ENCODE results near the gene ME3.

Gene ME3

GRCh38 chr11:86518211-86518610 lies 154.2 kb downstream of the ME3 start:
- H3K4me3 ChIP-seq (ENCODE audit: low read depth, low read length): no peak overlapping the region
- DNase-seq (ENCODE audit: low read depth): no peak
- no peak for TF ChIP-seq CTCF (IDR thresholded peaks at IDR 0.05; ENCODE audit: insufficient read depth, low read depth, low read length, missing control alignments)

GRCh38 chr11:86517557-86517956 lies 154.9 kb downstream of the ME3 start:
- DNase-seq (ENCODE audit: low read depth): no peak
- no peak for TF ChIP-seq CTCF (IDR thresholded peaks at IDR 0.05; ENCODE audit: insufficient read depth, low read depth, low read length, missing control alignments)
- H3K4me3 ChIP-seq (ENCODE audit: low read depth, low read length): no peak overlapping the region

- H3K4me3 ChIP-seq (ENCODE audit: low read depth, low read length): no peak overlapping the region
- no peak for TF ChIP-seq CTCF (IDR thresholded peaks at IDR 0.05; ENCODE audit: insufficient read depth, low read depth, low read length, missing control alignments)
- no peak for DNase-seq (ENCODE audit: low read depth)
Observed at GRCh38 chr11:86515297-86516094, 156.9 kb downstream of the ME3 start.

- no peak overlapping the region for H3K4me3 ChIP-seq (ENCODE audit: low read depth, low read length)
- DNase-seq (ENCODE audit: low read depth): no peak
- TF ChIP-seq CTCF (IDR thresholded peaks at IDR 0.05; ENCODE audit: insufficient read depth, low read depth, low read length, missing control alignments): no peak
Observed at GRCh38 chr11:86514453-86514852, 158.0 kb downstream of the ME3 start.

- no peak overlapping the region for H3K4me3 ChIP-seq (ENCODE audit: low read depth, low read length)
- TF ChIP-seq CTCF (IDR thresholded peaks at IDR 0.05; ENCODE audit: insufficient read depth, low read depth, low read length, missing control alignments): no peak
- no peak for DNase-seq (ENCODE audit: low read depth)
Observed at GRCh38 chr11:86513746-86514373, 158.6 kb downstream of the ME3 start.

- H3K4me3 ChIP-seq (ENCODE audit: low read depth, low read length): no peak overlapping the region
- TF ChIP-seq CTCF (IDR thresholded peaks at IDR 0.05; ENCODE audit: insufficient read depth, low read depth, low read length, missing control alignments): no peak
- no peak for DNase-seq (ENCODE audit: low read depth)
Observed at GRCh38 chr11:86513138-86513537, 159.3 kb downstream of the ME3 start.

All from GM12865 (cell line).